Prostate gland (tissue), 1 donor: Measurements from ENCODE around the gene DPPA3.

ENCODE experiments used
- POLR2A ChIP-seq: fragments of 450-650 bp; IDR thresholded peaks from one replicate; pipeline ENCODE4 v1.6.1; 2016; ENCODE audit warnings: antibody characterized with exemption, mild to moderate bottlenecking
- POLR2AphosphoS5 ChIP-seq: sonication (generic); formaldehyde crosslinking; IDR thresholded peaks from one replicate; pipeline ENCODE4 v1.6.1; 2017; ENCODE audit warnings: antibody characterized with exemption

DNA sequence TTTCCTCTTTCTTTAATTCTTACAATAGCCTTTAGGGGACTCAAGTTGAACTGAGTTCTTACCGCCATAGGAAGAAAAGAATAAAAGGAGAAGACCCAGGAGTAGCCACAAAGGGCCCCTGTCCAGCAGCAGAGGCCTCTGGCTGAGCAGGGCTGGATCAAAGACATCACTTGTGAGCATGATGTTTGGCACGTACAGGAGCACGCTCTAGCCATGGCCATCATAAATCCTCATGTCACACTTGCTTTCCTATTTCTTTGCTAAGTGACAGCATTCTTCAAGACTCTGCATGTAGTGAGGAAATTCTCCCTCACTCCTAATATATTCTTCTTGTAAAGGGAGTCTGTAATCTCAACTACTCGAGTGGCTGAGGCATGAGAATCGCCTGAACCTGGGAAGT, 20.3 kb downstream of the DPPA3 start:
- no peak for TF ChIP-seq POLR2AphosphoS5
- TF ChIP-seq POLR2A: no peak
